ENCODE measurements around the gene RNF114.

Gene RNF114

DNA sequence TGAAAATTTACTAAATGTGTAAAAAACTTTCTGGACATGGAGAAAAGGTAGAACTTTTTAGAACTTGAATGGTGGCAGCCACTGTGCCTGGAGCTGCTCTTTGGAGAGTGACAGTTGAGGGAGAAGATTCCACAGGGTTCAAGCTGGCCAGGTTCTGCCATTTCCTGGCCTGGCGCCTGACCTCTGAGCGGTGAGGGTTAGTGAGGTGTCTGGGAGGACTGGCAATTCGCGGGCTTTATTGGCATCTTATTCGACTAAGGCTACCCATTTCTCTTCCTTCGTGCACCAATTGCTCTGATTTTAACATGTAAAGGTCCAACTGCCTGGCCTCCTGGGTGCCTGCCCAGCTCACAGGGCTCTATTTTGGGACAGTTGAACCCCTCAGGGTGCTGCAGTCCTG lies 49.0 kb downstream of the RNF114 start:
- Histone ChIP-seq H2AFZ (ENCODE audit: low read length) (no peak overlapping the region), H3K9me3 (ENCODE audit: insufficient read depth, low read depth, low read length) (no peaks in the 10 kb centered on the region), H3F3A (ENCODE audit: low read depth) (no peaks in the 10 kb centered on the region), H3K4me1 (ENCODE audit: insufficient read depth, low read length, poor library complexity, severe bottlenecking) (peaks cover 4% of the 10 kb centered on the region), H4K20me1 (ENCODE audit: insufficient read depth, low read length, poor library complexity, severe bottlenecking) (no peaks in the 10 kb centered on the region), H3K4me2 (ENCODE audit: low read depth, low read length, poor library complexity, severe bottlenecking) (no peak overlapping the region), H3K9me2 (replicated peaks; ENCODE audit: low read depth, low read length) (no peaks in the 10 kb centered on the region), H3K9ac (ENCODE audit: low read depth, low read length, poor library complexity, severe bottlenecking) (no peak overlapping the region), H3K36me3 (ENCODE audit: insufficient read depth, low read length) (no peaks in the 10 kb centered on the region), H3K27me3 (ENCODE audit: insufficient read depth, low read length, poor library complexity, severe bottlenecking) (no peaks in the 10 kb centered on the region), H3K79me2 (ENCODE audit: insufficient read depth, low read length) (no peaks in the 10 kb centered on the region), H3K4me3 (ENCODE audit: low read length, poor library complexity, severe bottlenecking) (no peak overlapping the region)
- TF ChIP-seq EZH2phosphoT487 (IDR thresholded peaks at IDR 0.05; ENCODE audit: borderline replicate concordance) (no peak), CTCF (conservative IDR thresholded peaks at IDR 0.05; ENCODE audit: low read length) (no peak)

GRCh38 chr20:49985617-49986016 lies 49.4 kb downstream of the RNF114 start:
- Histone ChIP-seq H3K4me3 (ENCODE audit: low read length, poor library complexity, severe bottlenecking) (no peak overlapping the region), H3F3A (ENCODE audit: low read depth) (no peaks in the 10 kb centered on the region), H3K9me3 (ENCODE audit: insufficient read depth, low read depth, low read length) (no peaks in the 10 kb centered on the region), H3K79me2 (ENCODE audit: insufficient read depth, low read length) (no peaks in the 10 kb centered on the region), H2AFZ (ENCODE audit: low read length) (no peak overlapping the region), H3K9me2 (replicated peaks; ENCODE audit: low read depth, low read length) (no peaks in the 10 kb centered on the region), H3K27me3 (ENCODE audit: insufficient read depth, low read length, poor library complexity, severe bottlenecking) (no peaks in the 10 kb centered on the region), H3K36me3 (ENCODE audit: insufficient read depth, low read length) (no peaks in the 10 kb centered on the region), H3K4me2 (ENCODE audit: low read depth, low read length, poor library complexity, severe bottlenecking) (no peak overlapping the region), H4K20me1 (ENCODE audit: insufficient read depth, low read length, poor library complexity, severe bottlenecking) (no peaks in the 10 kb centered on the region), H3K9ac (ENCODE audit: low read depth, low read length, poor library complexity, severe bottlenecking) (no peak overlapping the region), H3K4me1 (ENCODE audit: insufficient read depth, low read length, poor library complexity, severe bottlenecking) (peaks cover 4% of the 10 kb centered on the region)
- TF ChIP-seq EZH2phosphoT487 (IDR thresholded peaks at IDR 0.05; ENCODE audit: borderline replicate concordance): no peak
- no peak for TF ChIP-seq CTCF (conservative IDR thresholded peaks at IDR 0.05; ENCODE audit: low read length)

GRCh38 chr20:49986049-49986448 lies 49.9 kb downstream of the RNF114 start:
- Histone ChIP-seq H3K27me3 (ENCODE audit: insufficient read depth, low read length, poor library complexity, severe bottlenecking) (no peaks in the 10 kb centered on the region), H3K9me3 (ENCODE audit: insufficient read depth, low read depth, low read length) (no peaks in the 10 kb centered on the region), H3K9ac (ENCODE audit: low read depth, low read length, poor library complexity, severe bottlenecking) (no peak overlapping the region), H3K4me1 (ENCODE audit: insufficient read depth, low read length, poor library complexity, severe bottlenecking) (peaks cover 4% of the 10 kb centered on the region), H3F3A (ENCODE audit: low read depth) (no peaks in the 10 kb centered on the region), H3K9me2 (replicated peaks; ENCODE audit: low read depth, low read length) (no peaks in the 10 kb centered on the region), H3K4me2 (ENCODE audit: low read depth, low read length, poor library complexity, severe bottlenecking) (no peak overlapping the region), H3K79me2 (ENCODE audit: insufficient read depth, low read length) (no peaks in the 10 kb centered on the region), H3K4me3 (ENCODE audit: low read length, poor library complexity, severe bottlenecking) (no peak overlapping the region), H4K20me1 (ENCODE audit: insufficient read depth, low read length, poor library complexity, severe bottlenecking) (no peaks in the 10 kb centered on the region), H2AFZ (ENCODE audit: low read length) (no peak overlapping the region), H3K36me3 (ENCODE audit: insufficient read depth, low read length) (no peaks in the 10 kb centered on the region)
- TF ChIP-seq EZH2phosphoT487 (IDR thresholded peaks at IDR 0.05; ENCODE audit: borderline replicate concordance) (no peak), CTCF (conservative IDR thresholded peaks at IDR 0.05; ENCODE audit: low read length) (no peak)
